MM.1S (cell line): Measurements from ENCODE around the gene SLC15A3.

ENCODE experiments used
- DNase-seq: peaks from one replicate; pipeline ENCODE4 v3.0.0-alpha.2; 2015
- H2AFZ ChIP-seq: fragments of 300-600 bp; sonication (generic); 2 replicates; pipeline ENCODE4 v1.6.0; 2016; ENCODE audit warnings: antibody characterized with exemption, low read length
- H3F3A ChIP-seq: fragments of 300-600 bp; sonication (generic); 2 replicates; pipeline ENCODE4 v1.6.1; 2016; ENCODE audit warnings: mild to moderate bottlenecking, antibody characterized with exemption, low read length, moderate library complexity, mixed read lengths; ENCODE audit not compliant: insufficient read depth
- H3K27ac ChIP-seq: fragments of 300-600 bp; sonication (generic); 2 replicates; pipeline ENCODE4 v1.5.1; 2016; ENCODE audit warnings: mild to moderate bottlenecking, low read length
- H3K27me3 ChIP-seq: fragments of 300-600 bp; sonication (generic); replicated peaks from 2 replicates; pipeline ENCODE4 v1.6.0; 2016; ENCODE audit warnings: low read length; ENCODE audit not compliant: insufficient read depth
- H3K36me3 ChIP-seq: fragments of 300-600 bp; sonication (generic); replicated peaks from 2 replicates; pipeline ENCODE4 v1.6.1; 2016; ENCODE audit warnings: mild to moderate bottlenecking, low read length, mixed read lengths; ENCODE audit not compliant: insufficient read depth
- H3K4me1 ChIP-seq: fragments of 300-600 bp; sonication (generic); 2 replicates; pipeline ENCODE4 v1.6.1; 2016; ENCODE audit warnings: low read length, mixed read lengths
- H3K4me2 ChIP-seq: fragments of 300-600 bp; sonication (generic); 2 replicates; pipeline ENCODE4 v1.6.0; 2016; ENCODE audit warnings: low read depth, low read length
- H3K4me3 ChIP-seq: fragments of 300-600 bp; sonication (generic); 2 replicates; pipeline ENCODE4 v1.5.1; 2016; ENCODE audit warnings: low read length, mixed read lengths
- H3K79me2 ChIP-seq: fragments of 300-600 bp; sonication (generic); 2 replicates; pipeline ENCODE4 v1.6.1; 2016; ENCODE audit warnings: mixed run types, low read length, mixed read lengths
- H3K9ac ChIP-seq: fragments of 300-600 bp; sonication (generic); 2 replicates; pipeline ENCODE4 v1.6.1; 2016; ENCODE audit warnings: low read length, mixed read lengths
- H3K9me2 ChIP-seq: fragments of 300-600 bp; sonication (generic); replicated peaks from 2 replicates; pipeline ENCODE4 v1.6.1; 2016; ENCODE audit warnings: mild to moderate bottlenecking, low read length, mixed read lengths; ENCODE audit not compliant: insufficient read depth
- H3K9me3 ChIP-seq: fragments of 300-600 bp; sonication (generic); replicated peaks from 2 replicates; pipeline ENCODE4 v1.6.1; 2016; ENCODE audit warnings: mild to moderate bottlenecking, low read length, mixed read lengths; ENCODE audit not compliant: insufficient read depth
- H4K20me1 ChIP-seq: fragments of 300-600 bp; sonication (generic); 2 replicates; pipeline ENCODE4 v1.6.1; 2016; ENCODE audit warnings: mild to moderate bottlenecking, low read length, moderate library complexity, mixed read lengths; ENCODE audit not compliant: insufficient read depth
- EZH2 ChIP-seq: fragments of 300-600 bp; sonication (generic); optimal IDR thresholded peaks from 2 replicates; pipeline ENCODE3; 2017; ENCODE audit warnings: low read depth, mild to moderate bottlenecking, antibody characterized with exemption, low read length, mixed read lengths
- EZH2phosphoT487 ChIP-seq: fragments of 300-600 bp; sonication (generic); IDR thresholded peaks from 2 replicates; pipeline ENCODE4 v1.6.1; 2018; ENCODE audit warnings: antibody characterized with exemption, low read length
- TF ChIP-seq, protein P1 (sequence below): fragments of 300-600 bp; sonication (generic); IDR thresholded peaks from 2 replicates; pipeline ENCODE4 v1.5.1; 2016; ENCODE audit warnings: antibody characterized with exemption, low read length, mixed read lengths

The SLC15A3 gene

DNA sequence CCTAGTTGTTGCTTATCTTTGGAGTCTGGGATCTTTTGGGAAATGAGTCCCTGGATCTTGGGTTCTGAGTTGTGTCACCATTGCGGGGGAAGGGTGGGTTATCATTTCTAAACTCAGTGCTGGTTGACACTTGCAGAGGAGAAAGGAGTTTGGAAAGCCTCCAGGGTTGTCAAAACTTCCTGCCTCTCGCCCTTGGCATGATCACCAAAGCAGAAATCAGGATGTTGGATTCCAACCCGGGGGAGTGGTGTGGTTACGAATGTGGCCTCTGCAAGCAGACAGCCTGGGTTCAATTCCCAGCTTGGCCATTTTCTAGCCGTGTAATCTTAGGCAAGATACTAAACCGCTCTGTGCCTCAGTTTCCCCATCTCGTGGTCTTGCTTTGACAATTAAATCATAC, 43.8 kb upstream of the SLC15A3 start:
- Histone ChIP-seq H3K4me1 (no peaks in the 10 kb centered on the region), H3F3A (0 out of 2 replicates have a peak, but pooled peaks cover 4% of the 10 kb centered on the region), H3K9me3 (no peaks in the 10 kb centered on the region), H3K36me3 (no peaks in the 10 kb centered on the region), H3K27me3 (no peaks in the 10 kb centered on the region), H2AFZ (no peak overlapping the region), H3K9ac (no peak overlapping the region), H3K4me2 (no peak overlapping the region), H3K27ac (no peak overlapping the region), H3K9me2 (no peaks in the 10 kb centered on the region), H3K79me2 (no peaks in the 10 kb centered on the region), H4K20me1 (no peaks in the 10 kb centered on the region), H3K4me3 (no peak overlapping the region)
- DNase-seq, result no peak
- TF ChIP-seq EZH2, result no peak
- TF ChIP-seq, protein P1, sequence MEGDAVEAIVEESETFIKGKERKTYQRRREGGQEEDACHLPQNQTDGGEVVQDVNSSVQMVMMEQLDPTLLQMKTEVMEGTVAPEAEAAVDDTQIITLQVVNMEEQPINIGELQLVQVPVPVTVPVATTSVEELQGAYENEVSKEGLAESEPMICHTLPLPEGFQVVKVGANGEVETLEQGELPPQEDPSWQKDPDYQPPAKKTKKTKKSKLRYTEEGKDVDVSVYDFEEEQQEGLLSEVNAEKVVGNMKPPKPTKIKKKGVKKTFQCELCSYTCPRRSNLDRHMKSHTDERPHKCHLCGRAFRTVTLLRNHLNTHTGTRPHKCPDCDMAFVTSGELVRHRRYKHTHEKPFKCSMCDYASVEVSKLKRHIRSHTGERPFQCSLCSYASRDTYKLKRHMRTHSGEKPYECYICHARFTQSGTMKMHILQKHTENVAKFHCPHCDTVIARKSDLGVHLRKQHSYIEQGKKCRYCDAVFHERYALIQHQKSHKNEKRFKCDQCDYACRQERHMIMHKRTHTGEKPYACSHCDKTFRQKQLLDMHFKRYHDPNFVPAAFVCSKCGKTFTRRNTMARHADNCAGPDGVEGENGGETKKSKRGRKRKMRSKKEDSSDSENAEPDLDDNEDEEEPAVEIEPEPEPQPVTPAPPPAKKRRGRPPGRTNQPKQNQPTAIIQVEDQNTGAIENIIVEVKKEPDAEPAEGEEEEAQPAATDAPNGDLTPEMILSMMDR, result no peak
- no peak for TF ChIP-seq EZH2phosphoT487

DNA sequence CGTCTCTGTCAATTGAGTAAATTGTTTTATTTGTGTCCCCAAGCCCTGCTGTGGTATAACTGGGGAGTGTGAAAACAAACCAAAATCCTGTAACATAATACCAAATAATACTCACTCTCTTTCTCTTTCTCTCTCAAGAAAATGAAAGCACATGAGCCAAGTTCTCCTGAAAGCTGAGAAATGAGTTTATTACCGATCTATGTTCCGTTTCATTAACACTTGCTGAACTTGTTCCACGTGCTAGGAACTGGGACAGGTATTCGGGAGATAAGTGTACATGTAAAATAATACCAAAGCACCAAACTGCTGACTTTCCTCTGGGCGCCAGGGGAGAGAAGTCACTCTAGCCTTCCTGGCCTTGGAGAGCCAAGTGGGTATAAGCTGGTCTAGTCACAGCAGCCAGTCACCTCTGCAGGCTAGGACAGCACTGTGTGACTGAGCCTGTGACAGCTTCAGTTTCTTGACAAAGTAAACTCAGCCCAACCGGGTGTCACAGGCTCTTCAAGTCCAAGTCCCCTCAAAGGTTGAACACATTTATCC, 42.6 kb upstream of the SLC15A3 start:
- Histone ChIP-seq H2AFZ (peak overlapping the region; percentile 47; the same call in 1 of the 2 replicates), H3F3A (0 out of 2 replicates have a peak, but pooled peaks cover 4% of the 10 kb centered on the region), H3K36me3 (no peaks in the 10 kb centered on the region), H3K79me2 (no peaks in the 10 kb centered on the region), H3K27ac (no peak overlapping the region), H3K4me1 (no peaks in the 10 kb centered on the region), H3K9me3 (no peaks in the 10 kb centered on the region), H3K27me3 (no peaks in the 10 kb centered on the region), H3K4me3 (peak overlapping the region; percentile 53), H3K9ac (peak overlapping the region; percentile 30; the same call in 1 of the 2 replicates), H4K20me1 (no peaks in the 10 kb centered on the region), H3K4me2 (peak overlapping the region; percentile 47; the same call in 1 of the 2 replicates), H3K9me2 (no peaks in the 10 kb centered on the region)
- DNase-seq, result peak; percentile 18
- TF ChIP-seq, protein P1, result no peak
- TF ChIP-seq EZH2phosphoT487 (no peak), EZH2 (no peak)

DNA sequence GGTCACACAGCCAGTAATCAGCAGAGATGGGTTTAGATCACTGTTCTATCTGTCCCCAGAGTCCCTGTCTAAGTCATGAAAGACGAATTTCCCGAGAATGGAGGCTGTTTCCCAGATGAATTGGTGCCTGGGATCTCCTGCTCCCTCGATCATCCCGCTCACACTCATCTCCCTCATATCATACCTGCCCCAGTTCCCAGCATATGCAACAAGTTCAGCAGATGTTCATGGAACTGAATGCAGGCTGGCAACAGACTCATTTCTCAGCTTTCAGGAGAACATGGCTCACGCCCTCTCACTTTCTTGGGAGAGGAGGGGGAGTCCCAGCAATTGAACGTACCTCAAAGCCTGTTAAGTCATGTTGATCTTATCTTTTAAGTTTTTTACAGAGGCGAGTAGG, 41.6 kb upstream of the SLC15A3 start:
- no peak overlapping the region for H3K9ac ChIP-seq
- no peaks in the 10 kb centered on the region for H3K4me1 ChIP-seq
- no peaks in the 10 kb centered on the region for H3K27me3 ChIP-seq
- no peak overlapping the region for H2AFZ ChIP-seq
- no peaks in the 10 kb centered on the region for H4K20me1 ChIP-seq
- H3K36me3 ChIP-seq, result no peaks in the 10 kb centered on the region
- no peaks in the 10 kb centered on the region for H3K79me2 ChIP-seq
- no peak overlapping the region for H3K27ac ChIP-seq
- TF ChIP-seq EZH2 (no peak), EZH2phosphoT487 (no peak)
- TF ChIP-seq, protein P1, result no peak
- H3K9me2 ChIP-seq, result no peaks in the 10 kb centered on the region
- H3K4me2 ChIP-seq, result no peak overlapping the region
- DNase-seq, result no peak
- 0 out of 2 replicates have a peak, but pooled peaks cover 4% of the 10 kb centered on the region for H3F3A ChIP-seq
- no peak overlapping the region for H3K4me3 ChIP-seq
- no peaks in the 10 kb centered on the region for H3K9me3 ChIP-seq
